Uterus (tissue), 4 donors: Measurements from ENCODE around the gene PGK1. TPM values are rescaled to one million over a fixed set of nuclear protein-coding genes. Genes with fewer than 3 reads are reported as not detected.

ENCODE experiments used
- DNase-seq, 2 donors: peaks; one replicate each; pipeline ENCODE4 v3.0.0-alpha.2; 2019 to 2020
- H3K27ac ChIP-seq, 2 donors: fragments of 200-600 bp; sonication (generic); 1 replicate in 1 of 2; 2 replicates in 1 of 2; pipeline ENCODE4 v1.5.1; 2016 to 2018
- H3K27me3 ChIP-seq, 2 donors: fragments of 200-600 bp; sonication (generic); one replicate each; pipeline ENCODE4 v1.5.1; 2018 to 2019; ENCODE audit warnings: control low read depth in 1 of 2
- H3K36me3 ChIP-seq, 2 donors: fragments of 200-600 bp; sonication (generic); one replicate each; pipeline ENCODE4 v1.5.1; 2019; ENCODE audit warnings: control low read depth in 1 of 2
- H3K4me1 ChIP-seq, 2 donors: fragments of 200-600 bp; sonication (generic); one replicate each; pipeline ENCODE4 v1.5.1; 2018 to 2019; ENCODE audit warnings: control low read depth in 1 of 2
- H3K4me3 ChIP-seq, 2 donors: fragments of 200-600 bp; sonication (generic); 1 replicate in 1 of 2; 2 replicates in 1 of 2; pipeline ENCODE4 v1.5.1; 2018 to 2019; ENCODE audit warnings: mild to moderate bottlenecking in 1 of 2
- H3K9me3 ChIP-seq, 2 donors: fragments of 200-600 bp; sonication (generic); one replicate each; pipeline ENCODE4 v1.5.1; 2019; ENCODE audit warnings: control low read depth in 1 of 2
- POLR2A ChIP-seq, 2 donors: fragments of 450-650 bp; IDR thresholded peaks; one replicate each; pipeline ENCODE4 v1.6.1; 2016; ENCODE audit warnings: antibody characterized with exemption in 2 of 2, mild to moderate bottlenecking in 1 of 2, moderate library complexity in 1 of 2
- intact Hi-C: fragments of 100-400 bp; cut with DNase I; formaldehyde crosslinking; loops from one replicate; pipeline ENCODE4 v1.15.1; 2023; ENCODE audit warnings: low total_unique reads
- total RNA-seq, 4 donors: library from RNA; depleted of rRNA in 3 of 4; stranded (reverse); fragments of >200 nt in 3 of 4; gene quantifications; one replicate each; pipeline versions ENCODE4 v1.1.0 to v1.2.4, GENCODE V29; 2014 to 2023
- TF ChIP-seq, protein P1 (sequence below), 4 experiments: fragments of 200-600 bp in 2 of 4; fragments of 450-650 bp in 2 of 4; sonication (generic) in 2 of 4; IDR thresholded peaks; one replicate each; pipeline ENCODE4 v1.5.1; 2016 to 2019; ENCODE audit warnings: antibody characterized with exemption in 4 of 4, mild to moderate bottlenecking in 2 of 4, moderate library complexity in 1 of 4
- donor health status: DM: yes; HTN: yes; CAD: no.

PGK1 gene
- total RNA-seq, 4 donors from 2014 or later: 84.5 to 151 (median 132) TPM

DNA sequence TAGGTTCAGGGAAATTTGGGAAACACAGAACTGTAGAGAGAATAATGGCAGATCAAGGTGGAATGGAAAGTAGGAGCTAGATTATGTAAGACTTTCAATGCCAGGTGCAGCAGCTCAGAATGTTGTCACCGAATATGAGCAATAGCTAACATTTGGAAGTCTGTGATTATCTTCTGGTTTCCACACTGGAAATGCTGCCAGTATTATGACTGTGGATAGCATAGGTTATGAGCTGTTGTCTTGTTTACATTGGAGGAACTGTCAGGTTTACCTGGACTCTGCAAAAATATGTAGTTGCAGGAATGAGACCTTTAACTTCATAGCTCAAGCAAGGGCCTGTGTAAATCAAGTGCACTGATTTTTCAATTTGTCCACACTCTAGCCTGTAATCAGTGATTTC, 61.4 kb downstream of the PGK1 start:
- no peaks in the 10 kb centered on the region for H3K4me1 ChIP-seq
- no peak for TF ChIP-seq POLR2A (IDR thresholded peaks at IDR 0.05)
- TF ChIP-seq, protein P1, sequence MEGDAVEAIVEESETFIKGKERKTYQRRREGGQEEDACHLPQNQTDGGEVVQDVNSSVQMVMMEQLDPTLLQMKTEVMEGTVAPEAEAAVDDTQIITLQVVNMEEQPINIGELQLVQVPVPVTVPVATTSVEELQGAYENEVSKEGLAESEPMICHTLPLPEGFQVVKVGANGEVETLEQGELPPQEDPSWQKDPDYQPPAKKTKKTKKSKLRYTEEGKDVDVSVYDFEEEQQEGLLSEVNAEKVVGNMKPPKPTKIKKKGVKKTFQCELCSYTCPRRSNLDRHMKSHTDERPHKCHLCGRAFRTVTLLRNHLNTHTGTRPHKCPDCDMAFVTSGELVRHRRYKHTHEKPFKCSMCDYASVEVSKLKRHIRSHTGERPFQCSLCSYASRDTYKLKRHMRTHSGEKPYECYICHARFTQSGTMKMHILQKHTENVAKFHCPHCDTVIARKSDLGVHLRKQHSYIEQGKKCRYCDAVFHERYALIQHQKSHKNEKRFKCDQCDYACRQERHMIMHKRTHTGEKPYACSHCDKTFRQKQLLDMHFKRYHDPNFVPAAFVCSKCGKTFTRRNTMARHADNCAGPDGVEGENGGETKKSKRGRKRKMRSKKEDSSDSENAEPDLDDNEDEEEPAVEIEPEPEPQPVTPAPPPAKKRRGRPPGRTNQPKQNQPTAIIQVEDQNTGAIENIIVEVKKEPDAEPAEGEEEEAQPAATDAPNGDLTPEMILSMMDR (IDR thresholded peaks at IDR 0.05): no peak
- H3K4me3 ChIP-seq: no peak overlapping the region
- no peaks in the 10 kb centered on the region for H3K36me3 ChIP-seq
- H3K27me3 ChIP-seq: no peaks in the 10 kb centered on the region
- no peaks in the 10 kb centered on the region for H3K9me3 ChIP-seq
- intact Hi-C loops: no loop called here
- no peak for DNase-seq
- H3K27ac ChIP-seq: no peak overlapping the region

DNA sequence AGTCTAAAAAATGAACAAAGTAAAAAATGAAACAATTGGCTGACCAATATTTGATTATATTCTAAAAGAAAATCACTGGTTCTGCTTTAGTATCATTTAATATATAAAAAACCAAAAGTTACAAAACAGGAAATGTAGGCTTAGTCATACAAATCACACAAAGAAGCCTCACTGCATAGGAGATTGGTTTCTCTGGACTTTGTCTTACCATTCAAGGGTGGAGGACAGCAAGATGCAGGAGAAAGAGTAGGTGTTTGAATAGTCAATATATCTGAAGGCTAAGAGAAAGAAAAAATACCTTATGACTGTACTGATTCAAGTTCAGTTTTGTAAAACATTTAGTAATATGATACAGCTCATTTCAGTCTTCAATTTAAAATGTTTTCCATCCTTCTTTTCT, 64.0 kb downstream of the PGK1 start:
- H3K4me1 ChIP-seq: no peaks in the 10 kb centered on the region
- TF ChIP-seq, protein P1 (IDR thresholded peaks at IDR 0.05): no peak
- TF ChIP-seq POLR2A (IDR thresholded peaks at IDR 0.05): no peak
- H3K9me3 ChIP-seq: no peaks in the 10 kb centered on the region
- no peak overlapping the region for H3K27ac ChIP-seq
- H3K27me3 ChIP-seq: no peaks in the 10 kb centered on the region
- no peak overlapping the region for H3K4me3 ChIP-seq
- DNase-seq: no peak
- intact Hi-C loops: no loop called here
- H3K36me3 ChIP-seq: no peaks in the 10 kb centered on the region

Other genes with a start within 250 kb of the PGK1 start
- 100 to 1,000 TPM in 1 of 4 donors, 10 to 100 TPM in 3; 33.6 to 122 (median 48.6) TPM for gene MAGT1, start 208.8 kb upstream of the PGK1 start, total RNA-seq
- gene COX7B, start 204.8 kb upstream of the PGK1 start, total RNA-seq: 100 to 1,000 TPM; 182 to 801 (median 415) TPM
- gene ATP7A, start 193.6 kb upstream of the PGK1 start, total RNA-seq: 10 to 100 TPM in 2 of 4 donors, 1 to 10 TPM in 2; 4.9 to 26.5 (median 12.8) TPM
- gene PGAM4, start 134.6 kb upstream of the PGK1 start, total RNA-seq: not detected
- 10 to 100 TPM; 10.2 to 44.2 (median 32.2) TPM for gene TAF9B, start 35.4 kb downstream of the PGK1 start, total RNA-seq
- 10 to 100 TPM in 1 of 4 donors, 1 to 10 TPM in 2, under 1 TPM in 1; under 0.01 to 21.2 (median 2.5) TPM for gene CYSLTR1, start 223.4 kb downstream of the PGK1 start, total RNA-seq